NCI-H82 treated with DMSO at 0.1 percent for 48 hours (cell line): ENCODE data around the gene ZBTB7C.

ENCODE experiments used
- DNase-seq: peaks from one replicate; lab custom pipeline; 2025; ENCODE audit not compliant: unreplicated experiment; lab: John Stamatoyannopoulos, UW

Gene ZBTB7C

GRCh38 chr18:48126240-48126639, 282.9 kb downstream of the ZBTB7C start:
- DNase-seq = no peak

- DNase-seq = no peak
Observed at GRCh38 chr18:48125724-48126123, 283.5 kb downstream of the ZBTB7C start.

DNA sequence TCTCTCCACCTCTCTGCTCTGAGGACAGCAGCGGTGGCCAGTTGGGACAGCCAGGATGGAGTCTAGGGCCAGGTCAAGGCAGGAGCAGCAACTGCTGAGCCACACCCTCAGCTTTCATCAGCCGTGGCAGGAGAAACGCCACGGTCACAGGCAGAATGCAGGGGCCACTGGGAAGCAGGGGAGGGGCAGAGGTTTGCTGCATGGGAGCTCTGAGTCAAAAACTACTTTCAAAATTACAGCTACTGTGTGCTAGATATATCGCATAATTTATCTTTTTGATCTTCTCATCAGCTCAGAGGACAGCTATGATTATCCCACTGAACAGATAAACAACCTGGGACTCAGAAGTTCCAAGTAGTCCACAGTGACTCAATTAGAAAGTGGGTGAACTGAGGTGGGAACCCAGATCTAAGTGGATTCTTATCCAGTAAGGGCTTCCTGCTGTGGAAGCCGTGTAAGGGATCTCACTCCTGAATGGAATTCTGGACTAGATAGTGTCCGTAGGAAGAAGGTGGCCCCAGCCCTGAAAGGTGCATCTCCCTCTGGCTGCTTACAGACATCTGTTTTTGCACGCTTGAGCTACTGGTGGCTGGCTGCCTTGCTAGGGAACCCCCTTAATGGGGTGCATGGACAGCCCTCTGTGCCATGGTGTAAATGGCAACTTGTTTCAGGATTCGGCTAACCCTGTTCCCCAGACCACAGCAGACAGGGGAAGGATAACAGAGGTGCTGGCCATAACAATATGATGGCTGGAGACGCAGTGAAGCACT, 284.1 kb downstream of the ZBTB7C start:
- DNase-seq = no peak

DNA sequence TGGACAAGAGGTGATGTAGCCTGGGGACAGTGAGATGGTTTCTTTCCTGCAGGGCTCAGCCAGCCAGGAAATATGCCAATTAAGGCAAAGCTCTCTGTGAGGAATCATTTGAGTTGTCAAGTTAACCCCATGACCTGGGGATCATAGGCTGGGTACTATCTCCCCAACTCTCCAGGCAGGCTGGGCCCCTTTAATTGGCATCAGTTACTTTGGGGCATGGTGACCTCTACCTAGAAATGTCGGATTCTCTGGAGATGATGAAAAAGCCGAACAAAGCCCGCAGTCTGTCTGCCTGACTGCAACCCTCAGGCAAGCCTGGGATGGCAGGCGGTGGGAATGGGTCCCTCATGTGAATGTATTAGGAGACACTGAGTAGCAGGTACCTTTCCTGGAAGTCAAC, 285.2 kb downstream of the ZBTB7C start:
- no peak for DNase-seq

DNA sequence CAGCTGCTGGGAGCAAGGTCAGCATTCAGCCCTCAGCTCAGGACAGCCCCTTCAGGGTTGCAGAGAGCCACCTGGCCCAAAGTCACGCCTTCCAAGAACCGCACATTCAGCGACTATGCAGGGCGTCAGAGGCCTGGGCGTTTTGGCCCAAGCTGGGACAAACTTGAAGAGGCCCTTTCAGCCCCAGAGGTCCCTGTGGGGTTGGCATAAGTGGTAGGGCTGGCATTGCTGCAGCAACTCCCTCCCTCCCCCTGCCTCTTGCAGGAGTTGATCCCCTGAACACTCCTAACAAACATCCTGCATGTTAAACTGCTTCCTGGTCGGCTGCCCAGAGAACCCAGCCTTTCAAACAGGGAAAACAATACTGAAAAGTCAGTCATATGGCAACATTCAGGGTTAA, 285.9 kb downstream of the ZBTB7C start:
- no peak for DNase-seq

DNA sequence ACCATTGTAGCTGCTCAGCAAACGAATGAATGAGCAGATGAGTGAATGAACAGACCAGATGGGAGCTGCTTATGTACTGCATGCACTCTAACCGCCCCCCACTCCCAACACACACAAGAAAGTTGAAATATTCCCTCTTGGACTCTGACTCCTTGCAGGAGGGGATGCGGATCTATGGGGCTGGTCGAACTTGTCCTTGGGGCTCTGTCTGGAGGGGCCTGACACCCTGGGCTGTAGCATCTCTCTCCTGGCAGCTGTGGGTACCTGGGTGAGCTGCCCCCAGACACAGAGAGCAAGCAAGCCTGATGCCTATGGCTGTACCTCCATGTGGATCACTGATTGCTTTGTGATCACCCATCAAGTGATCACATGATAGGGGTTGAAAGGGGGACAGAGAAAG, 286.4 kb downstream of the ZBTB7C start:
- DNase-seq = no peak

DNA sequence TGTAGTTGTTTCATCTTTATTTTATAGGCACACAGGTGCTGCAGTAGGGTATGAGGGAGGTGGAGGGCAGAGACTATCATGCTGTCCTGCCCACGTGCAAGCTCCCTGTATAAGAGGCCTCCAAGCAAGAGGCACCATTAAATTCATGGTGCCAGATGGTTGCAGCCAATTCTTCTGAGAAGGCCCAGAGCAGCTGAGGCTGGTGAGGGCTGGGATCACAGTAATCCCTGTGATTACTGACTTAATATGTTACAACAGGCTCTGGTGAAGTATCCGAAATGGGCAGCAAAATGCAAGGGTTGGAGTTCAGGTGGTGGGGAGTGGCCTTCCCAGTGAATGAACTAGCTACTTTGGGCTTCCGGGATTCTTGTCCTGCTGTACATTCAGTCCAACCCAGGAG, 286.8 kb downstream of the ZBTB7C start:
- peak; percentile 79 for DNase-seq

- DNase-seq = no peak
Observed at GRCh38 chr18:48121752-48122151, 287.4 kb downstream of the ZBTB7C start.

GRCh38 chr18:48119204-48119603, 290.0 kb downstream of the ZBTB7C start:
- DNase-seq = no peak

DNA sequence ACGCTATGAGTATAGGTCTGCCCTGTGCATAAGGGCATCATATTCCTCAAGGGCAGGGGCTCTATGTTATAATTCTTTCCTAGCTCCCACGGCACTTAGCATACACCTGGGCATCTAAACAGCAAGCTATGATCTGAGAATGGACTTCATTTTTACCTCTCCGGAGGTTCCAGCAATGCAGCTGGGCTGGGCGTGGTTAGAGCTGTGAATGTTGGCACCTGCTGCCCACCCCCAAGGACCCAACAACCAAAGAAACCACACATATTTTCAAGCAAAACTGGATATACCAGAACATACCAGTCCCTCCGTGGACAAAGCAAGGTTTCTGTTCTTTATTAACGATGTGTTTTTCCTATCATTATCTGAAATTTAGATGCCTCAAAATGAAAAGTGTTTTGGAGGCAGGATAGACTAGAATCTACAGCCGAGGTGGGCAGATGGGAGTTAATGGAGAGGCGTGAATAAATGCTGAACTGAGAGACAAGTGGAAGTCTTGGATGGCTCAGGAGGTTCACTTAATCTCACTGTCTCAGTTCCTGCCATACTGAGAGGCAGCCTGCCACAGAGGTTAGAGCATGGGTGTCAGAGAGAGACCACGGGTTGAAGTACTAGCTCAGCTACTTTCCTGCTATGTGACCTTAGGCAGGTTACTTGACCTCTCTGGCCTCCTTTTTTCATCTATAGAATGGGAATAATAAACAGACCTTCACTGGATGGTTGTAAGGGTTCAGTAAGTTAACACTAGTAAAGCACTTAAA, 292.1 kb downstream of the ZBTB7C start:
- DNase-seq = no peak

- no peak for DNase-seq
Observed at GRCh38 chr18:48116017-48116416, 293.2 kb downstream of the ZBTB7C start.

DNA sequence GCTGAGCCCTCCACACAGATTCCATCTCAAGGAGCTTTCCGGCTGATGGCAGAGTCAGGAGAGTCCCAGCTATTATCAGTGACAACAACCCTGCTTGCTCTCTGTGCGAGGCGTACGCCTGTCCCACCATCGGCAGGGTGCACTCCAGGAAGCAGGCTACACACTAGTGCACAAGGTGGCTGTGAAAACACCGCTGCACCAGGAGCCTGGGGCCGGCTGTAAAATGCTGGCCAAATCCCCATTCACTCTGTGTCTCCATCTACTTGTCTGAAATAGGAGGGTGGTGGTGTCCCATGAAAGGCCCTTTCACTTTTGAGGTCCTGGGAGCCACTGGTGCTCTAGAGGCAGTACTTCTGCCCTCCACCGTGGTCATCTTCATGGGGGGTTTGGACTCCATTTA, 295.5 kb downstream of the ZBTB7C start:
- no peak for DNase-seq

DNA sequence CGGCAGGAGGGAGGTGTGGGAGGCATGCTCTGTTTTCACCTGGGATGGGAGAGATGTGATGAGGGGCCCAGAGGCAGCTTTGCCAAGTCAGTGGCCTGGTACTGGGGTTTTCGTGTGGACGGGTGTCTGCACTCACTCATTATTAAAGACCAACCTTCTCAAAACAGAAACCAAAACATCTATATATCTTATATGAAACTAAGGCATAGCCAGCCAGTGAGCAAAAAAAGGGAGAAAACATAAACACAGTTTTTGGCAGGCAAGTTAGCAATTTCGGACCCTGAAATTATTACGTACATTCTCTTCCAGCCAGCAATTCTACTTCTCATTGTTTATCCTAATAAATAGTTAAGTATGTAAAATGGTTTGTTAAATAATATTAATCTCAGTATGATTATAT, 297.6 kb downstream of the ZBTB7C start:
- DNase-seq = no peak

GRCh38 chr18:48110797-48111196, 298.4 kb downstream of the ZBTB7C start:
- DNase-seq = no peak

DNA sequence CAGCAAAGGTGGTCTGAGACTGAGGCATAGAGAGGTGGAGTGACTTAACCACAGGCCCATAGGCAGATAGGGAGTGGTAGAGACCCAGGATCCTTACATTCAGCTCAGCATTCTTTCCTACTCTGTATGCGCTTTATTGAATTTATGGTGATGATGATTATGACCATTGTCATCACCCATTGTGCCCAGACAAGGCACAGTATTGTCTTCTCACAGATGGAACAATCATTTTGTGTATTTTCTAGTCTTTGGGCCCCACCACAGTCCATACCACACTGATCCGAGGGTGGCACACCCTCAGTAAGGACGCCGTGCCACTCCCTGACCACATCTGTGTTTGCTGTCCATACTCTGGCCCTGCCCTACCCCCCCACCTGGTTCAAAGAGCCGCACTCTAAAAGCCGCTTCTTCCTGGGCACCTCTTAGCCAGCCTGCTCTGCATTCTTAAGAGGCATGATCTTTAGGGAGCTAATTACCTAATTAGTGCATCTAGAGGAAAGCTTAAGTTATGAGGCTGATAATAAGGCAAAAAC, 299.2 kb downstream of the ZBTB7C start:
- DNase-seq = no peak

DNA sequence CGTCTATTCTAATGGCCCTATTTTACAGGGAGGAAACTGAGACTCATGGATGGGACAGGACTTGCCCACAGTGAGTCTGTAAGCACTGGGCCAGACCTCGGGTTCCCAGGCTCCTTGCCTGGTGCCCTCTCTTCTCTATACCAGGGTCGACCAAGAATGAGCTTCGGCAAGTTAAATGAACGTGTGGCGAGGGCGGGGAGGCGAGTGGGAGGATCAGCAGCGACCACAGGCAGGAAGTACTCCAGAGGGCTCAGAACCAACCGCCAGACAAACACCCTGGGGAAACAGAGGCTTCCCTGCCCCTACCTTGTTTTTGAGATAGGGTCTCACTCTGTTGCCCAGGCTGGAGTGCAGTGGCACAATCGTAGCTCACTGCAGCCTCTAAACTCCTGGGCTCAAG, 301.0 kb downstream of the ZBTB7C start:
- no peak for DNase-seq

GRCh38 chr18:48106976-48107781, 302.0 kb downstream of the ZBTB7C start:
- DNase-seq = no peak

DNA sequence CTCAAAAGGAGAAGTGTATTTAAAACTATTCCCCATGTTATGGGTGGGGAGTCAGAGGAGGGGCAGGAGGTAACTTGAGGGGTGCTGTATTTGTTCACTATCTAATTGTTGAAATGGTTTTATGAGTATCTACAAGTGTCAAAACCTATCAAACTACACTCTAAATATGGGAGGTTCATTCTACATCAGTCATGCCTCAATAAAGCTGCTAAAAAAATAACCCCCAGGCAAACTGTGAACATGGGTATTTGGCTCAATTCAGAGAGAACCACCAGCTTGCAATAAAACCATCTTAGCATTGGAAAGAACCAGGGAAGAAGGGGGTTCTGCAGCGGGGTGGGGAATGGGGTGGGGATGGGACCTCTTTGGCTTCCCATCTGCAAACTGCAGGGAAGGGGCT, 302.7 kb downstream of the ZBTB7C start:
- DNase-seq = no peak

DNA sequence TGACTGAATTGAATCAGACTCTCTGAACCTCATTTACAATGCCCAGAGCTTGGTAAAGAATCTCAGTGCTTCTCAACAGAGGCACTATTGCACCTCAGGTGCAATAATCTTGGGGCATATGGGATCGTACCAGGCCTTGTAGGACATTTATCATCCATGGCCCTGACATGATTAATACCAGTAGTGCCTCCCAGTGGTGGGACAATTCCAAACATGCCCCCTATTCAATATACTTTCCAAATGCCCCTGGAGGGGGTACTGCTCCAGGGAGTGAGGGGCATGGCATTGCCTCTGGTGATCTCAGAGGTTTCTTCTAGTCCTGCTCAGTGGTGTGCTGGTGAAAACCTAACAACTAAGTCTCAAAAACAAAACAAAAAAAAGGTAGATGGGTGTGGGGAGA, 303.9 kb downstream of the ZBTB7C start:
- no peak for DNase-seq

GRCh38 chr18:48104705-48105104, 304.5 kb downstream of the ZBTB7C start:
- no peak for DNase-seq

- peak; percentile 59 for DNase-seq
Observed at GRCh38 chr18:48100651-48101165, 308.5 kb downstream of the ZBTB7C start.
